ENCODE results near the gene PTPRN2.

DNA sequence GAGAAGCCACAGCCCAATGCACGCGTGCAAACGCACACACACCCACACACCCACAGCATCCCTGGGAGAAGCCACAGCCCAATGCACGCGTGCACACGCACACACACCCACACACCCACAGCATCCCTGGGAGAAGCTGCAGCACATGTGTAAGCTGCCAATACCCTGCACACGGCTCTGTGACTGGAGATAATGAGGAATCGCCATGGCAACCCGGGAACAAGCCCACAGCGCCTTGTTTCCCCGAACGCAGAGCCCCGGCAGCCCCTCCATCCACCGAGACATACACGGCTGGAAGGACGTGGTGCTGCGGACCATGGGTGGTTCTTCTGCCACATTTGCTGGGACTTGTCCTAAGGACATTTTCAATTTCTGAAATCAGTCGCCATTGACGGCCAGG is 221.3 kb downstream of the PTPRN2 start:
- TF ChIP-seq, protein P1, sequence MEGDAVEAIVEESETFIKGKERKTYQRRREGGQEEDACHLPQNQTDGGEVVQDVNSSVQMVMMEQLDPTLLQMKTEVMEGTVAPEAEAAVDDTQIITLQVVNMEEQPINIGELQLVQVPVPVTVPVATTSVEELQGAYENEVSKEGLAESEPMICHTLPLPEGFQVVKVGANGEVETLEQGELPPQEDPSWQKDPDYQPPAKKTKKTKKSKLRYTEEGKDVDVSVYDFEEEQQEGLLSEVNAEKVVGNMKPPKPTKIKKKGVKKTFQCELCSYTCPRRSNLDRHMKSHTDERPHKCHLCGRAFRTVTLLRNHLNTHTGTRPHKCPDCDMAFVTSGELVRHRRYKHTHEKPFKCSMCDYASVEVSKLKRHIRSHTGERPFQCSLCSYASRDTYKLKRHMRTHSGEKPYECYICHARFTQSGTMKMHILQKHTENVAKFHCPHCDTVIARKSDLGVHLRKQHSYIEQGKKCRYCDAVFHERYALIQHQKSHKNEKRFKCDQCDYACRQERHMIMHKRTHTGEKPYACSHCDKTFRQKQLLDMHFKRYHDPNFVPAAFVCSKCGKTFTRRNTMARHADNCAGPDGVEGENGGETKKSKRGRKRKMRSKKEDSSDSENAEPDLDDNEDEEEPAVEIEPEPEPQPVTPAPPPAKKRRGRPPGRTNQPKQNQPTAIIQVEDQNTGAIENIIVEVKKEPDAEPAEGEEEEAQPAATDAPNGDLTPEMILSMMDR (IDR thresholded peaks at IDR 0.05) = no peak
- no peak for TF ChIP-seq POLR2AphosphoS5 (IDR thresholded peaks at IDR 0.05; ENCODE audit: low read depth, low read length)
- TF ChIP-seq, protein P2, sequence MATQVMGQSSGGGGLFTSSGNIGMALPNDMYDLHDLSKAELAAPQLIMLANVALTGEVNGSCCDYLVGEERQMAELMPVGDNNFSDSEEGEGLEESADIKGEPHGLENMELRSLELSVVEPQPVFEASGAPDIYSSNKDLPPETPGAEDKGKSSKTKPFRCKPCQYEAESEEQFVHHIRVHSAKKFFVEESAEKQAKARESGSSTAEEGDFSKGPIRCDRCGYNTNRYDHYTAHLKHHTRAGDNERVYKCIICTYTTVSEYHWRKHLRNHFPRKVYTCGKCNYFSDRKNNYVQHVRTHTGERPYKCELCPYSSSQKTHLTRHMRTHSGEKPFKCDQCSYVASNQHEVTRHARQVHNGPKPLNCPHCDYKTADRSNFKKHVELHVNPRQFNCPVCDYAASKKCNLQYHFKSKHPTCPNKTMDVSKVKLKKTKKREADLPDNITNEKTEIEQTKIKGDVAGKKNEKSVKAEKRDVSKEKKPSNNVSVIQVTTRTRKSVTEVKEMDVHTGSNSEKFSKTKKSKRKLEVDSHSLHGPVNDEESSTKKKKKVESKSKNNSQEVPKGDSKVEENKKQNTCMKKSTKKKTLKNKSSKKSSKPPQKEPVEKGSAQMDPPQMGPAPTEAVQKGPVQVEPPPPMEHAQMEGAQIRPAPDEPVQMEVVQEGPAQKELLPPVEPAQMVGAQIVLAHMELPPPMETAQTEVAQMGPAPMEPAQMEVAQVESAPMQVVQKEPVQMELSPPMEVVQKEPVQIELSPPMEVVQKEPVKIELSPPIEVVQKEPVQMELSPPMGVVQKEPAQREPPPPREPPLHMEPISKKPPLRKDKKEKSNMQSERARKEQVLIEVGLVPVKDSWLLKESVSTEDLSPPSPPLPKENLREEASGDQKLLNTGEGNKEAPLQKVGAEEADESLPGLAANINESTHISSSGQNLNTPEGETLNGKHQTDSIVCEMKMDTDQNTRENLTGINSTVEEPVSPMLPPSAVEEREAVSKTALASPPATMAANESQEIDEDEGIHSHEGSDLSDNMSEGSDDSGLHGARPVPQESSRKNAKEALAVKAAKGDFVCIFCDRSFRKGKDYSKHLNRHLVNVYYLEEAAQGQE (IDR thresholded peaks at IDR 0.05; ENCODE audit: insufficient read depth in 1 of 2, low read depth in 2 of 2, low read length in 1 of 2) = no peak
